Prostate gland (tissue), 2 donors: ENCODE measurements around the gene ADAM8. TPM values are rescaled to one million over a fixed set of nuclear protein-coding genes. Genes with fewer than 3 reads are reported as not detected.

Source experiments
- DNase-seq: peaks from one replicate; pipeline ENCODE4 v3.0.0-alpha.2; 2019; ENCODE audit warnings: low spot score
- H3K27ac ChIP-seq, 2 donors: fragments of 200-600 bp; sonication (generic); 2 replicates each; pipeline ENCODE4 v1.5.1; 2017 to 2019
- H3K27me3 ChIP-seq: fragments of 200-600 bp; sonication (generic); replicated peaks from 2 replicates; pipeline ENCODE4 v1.5.1; 2019; ENCODE audit not compliant: insufficient read depth
- H3K36me3 ChIP-seq, 2 donors: fragments of 200-600 bp; sonication (generic); 1 replicate in 1 of 2; 2 replicates in 1 of 2; pipeline versions ENCODE4 v1.5.1 to v1.8.1; 2017 to 2019
- H3K4me1 ChIP-seq: fragments of 200-600 bp; sonication (generic); replicated peaks from 2 replicates; pipeline ENCODE4 v1.5.1; 2019
- H3K4me3 ChIP-seq, 2 donors: fragments of 200-600 bp; sonication (generic); 2 replicates each; pipeline ENCODE4 v1.5.1; 2017 to 2019
- H3K9me3 ChIP-seq: fragments of 200-600 bp; sonication (generic); 2 replicates; pipeline ENCODE4 v1.5.1; 2017
- POLR2A ChIP-seq: fragments of 450-650 bp; IDR thresholded peaks from one replicate; pipeline ENCODE4 v1.6.1; 2016; ENCODE audit warnings: antibody characterized with exemption, mild to moderate bottlenecking
- POLR2AphosphoS5 ChIP-seq: sonication (generic); formaldehyde crosslinking; IDR thresholded peaks from one replicate; pipeline ENCODE4 v1.6.1; 2017; ENCODE audit warnings: antibody characterized with exemption
- WGBS: methylation state at CpG from one replicate; pipeline ENCODE4 v1.1.5; 2018; 5-methylcytosine and 5-hydroxymethylcytosine counted together
- intact Hi-C: fragments of 100-400 bp; cut with DNase I; formaldehyde crosslinking; loops from one replicate; pipeline ENCODE4 v1.14.2; 2022
- total RNA-seq, 2 donors: library from RNA; depleted of rRNA; stranded (reverse); fragments of >200 nt; gene quantifications; one replicate each; pipeline ENCODE4 v1.1.0, GENCODE V29; 2016
- TF ChIP-seq, protein P1 (sequence below), 4 experiments: fragments of 200-600 bp in 2 of 4; fragments of 450-650 bp in 2 of 4; sonication (generic) in 2 of 4; IDR thresholded peaks; 1 replicate in 3 of 4; 2 replicates in 1 of 4; pipeline ENCODE4 v1.5.1; 2016 to 2019; ENCODE audit warnings: antibody characterized with exemption in 4 of 4, mild to moderate bottlenecking in 2 of 4, moderate library complexity in 2 of 4

ADAM8 gene
- total RNA-seq, 2 donors from 2014 or later = 7.2 to 7.4 TPM

DNA sequence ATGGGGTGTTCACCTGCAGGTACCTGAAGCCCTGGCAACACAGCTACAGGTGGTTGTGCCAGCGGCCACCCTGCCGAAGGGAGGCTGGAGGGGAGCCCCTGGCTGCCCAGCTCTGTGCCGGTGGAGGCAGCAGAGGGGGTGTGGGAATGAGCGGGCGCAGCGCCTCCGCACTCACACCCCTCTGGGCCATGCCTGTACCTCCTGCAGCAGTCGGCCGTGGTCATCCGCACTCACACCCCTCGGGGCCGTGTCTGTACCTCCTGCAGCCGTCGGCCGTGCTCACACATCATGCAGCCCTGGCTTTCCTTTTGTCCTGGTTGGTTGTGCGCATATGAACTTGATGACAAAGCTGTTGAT lies 33.7 kb upstream of the ADAM8 start:
- Histone ChIP-seq H3K27me3 (no peaks in the 10 kb centered on the region), H3K4me1 (peaks cover 6% of the 10 kb centered on the region), H3K9me3 (no peaks in the 10 kb centered on the region), H3K27ac (no peak overlapping the region), H3K4me3 (no peak overlapping the region), H3K36me3 (no peaks in the 10 kb centered on the region)
- 94% methylated on average over 16 of the region's 16 CpGs for WGBS
- no peak for TF ChIP-seq POLR2AphosphoS5
- TF ChIP-seq, protein P1, sequence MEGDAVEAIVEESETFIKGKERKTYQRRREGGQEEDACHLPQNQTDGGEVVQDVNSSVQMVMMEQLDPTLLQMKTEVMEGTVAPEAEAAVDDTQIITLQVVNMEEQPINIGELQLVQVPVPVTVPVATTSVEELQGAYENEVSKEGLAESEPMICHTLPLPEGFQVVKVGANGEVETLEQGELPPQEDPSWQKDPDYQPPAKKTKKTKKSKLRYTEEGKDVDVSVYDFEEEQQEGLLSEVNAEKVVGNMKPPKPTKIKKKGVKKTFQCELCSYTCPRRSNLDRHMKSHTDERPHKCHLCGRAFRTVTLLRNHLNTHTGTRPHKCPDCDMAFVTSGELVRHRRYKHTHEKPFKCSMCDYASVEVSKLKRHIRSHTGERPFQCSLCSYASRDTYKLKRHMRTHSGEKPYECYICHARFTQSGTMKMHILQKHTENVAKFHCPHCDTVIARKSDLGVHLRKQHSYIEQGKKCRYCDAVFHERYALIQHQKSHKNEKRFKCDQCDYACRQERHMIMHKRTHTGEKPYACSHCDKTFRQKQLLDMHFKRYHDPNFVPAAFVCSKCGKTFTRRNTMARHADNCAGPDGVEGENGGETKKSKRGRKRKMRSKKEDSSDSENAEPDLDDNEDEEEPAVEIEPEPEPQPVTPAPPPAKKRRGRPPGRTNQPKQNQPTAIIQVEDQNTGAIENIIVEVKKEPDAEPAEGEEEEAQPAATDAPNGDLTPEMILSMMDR (IDR thresholded peaks at IDR 0.05) = no peak
- TF ChIP-seq POLR2A = no peak
- intact Hi-C loops = no loop called here
- no peak for DNase-seq

DNA sequence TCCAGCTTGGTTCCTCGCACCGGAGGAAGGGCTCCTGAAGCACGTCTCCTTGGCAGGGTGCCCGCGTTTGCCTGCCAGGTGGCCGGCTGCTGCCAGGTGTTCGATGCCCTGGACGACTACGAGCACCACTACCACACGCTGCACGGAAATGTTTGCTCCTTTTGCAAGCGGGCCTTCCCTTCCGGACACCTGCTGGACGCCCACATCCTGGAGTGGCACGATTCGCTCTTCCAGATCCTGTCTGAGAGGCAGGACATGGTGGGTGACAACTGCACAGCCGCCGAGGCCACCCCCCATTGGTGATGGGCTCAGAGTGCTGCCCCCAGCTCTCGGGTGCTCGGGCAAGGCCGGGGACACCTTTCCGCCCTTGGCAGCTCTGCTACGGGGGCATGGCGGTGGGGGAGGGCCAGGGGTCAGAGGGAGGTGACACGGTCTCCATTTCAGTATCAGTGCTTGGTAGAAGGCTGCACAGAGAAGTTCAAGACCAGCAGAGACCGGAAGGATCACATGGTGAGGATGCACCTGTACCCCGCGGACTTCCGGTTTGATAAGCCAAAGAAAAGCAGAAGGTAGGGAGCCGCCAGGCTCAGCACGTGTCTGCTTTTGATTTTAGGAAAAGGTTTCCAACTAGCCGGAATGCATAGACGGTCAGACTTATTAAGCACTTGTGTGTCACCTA lies 33.2 kb upstream of the ADAM8 start:
- Histone ChIP-seq H3K27ac (peak overlapping the region; percentile 96 to 98), H3K4me1 (peaks cover 6% of the 10 kb centered on the region), H3K9me3 (no peaks in the 10 kb centered on the region), H3K27me3 (no peaks in the 10 kb centered on the region), H3K36me3 (no peaks in the 10 kb centered on the region), H3K4me3 (peak overlapping the region in 1 of 2 donors; percentile 70)
- peak; percentile 36 for DNase-seq
- TF ChIP-seq POLR2AphosphoS5 (no peak), POLR2A (no peak)
- TF ChIP-seq, protein P1 (IDR thresholded peaks at IDR 0.05) = no peak
- intact Hi-C loops = no loop called here
- WGBS = 86% methylated on average over 33 of the region's 33 CpGs

DNA sequence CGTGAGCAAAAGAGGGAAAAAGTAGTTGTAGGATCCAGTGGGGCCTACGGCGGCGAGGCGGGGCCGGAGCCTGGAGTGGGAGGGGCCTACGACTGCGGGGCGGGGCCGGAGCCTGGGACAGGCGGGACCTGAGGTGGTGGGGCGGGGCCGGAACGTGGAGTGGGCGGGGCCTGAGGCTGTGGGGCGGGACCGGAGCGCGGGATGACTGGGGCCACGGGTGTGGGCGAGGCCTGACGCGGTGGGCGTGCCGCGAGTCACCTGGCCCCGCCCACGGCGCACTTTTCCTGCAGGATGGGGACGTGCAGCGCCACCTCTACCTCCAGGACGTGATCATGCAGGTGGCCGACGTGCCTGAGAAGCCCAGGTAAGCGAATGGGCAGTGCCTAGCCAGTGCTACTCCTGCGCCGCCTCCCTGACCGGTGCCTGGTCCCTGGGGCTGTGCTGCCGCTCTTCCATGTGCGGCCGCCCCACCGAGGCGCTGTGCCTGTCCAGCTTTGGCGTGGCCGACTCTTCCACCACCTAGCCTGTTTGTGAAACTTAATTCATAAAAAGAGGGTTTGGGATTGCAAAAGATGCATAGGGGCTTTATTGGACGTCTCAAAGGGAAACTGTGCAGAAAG lies 32.5 kb upstream of the ADAM8 start:
- H3K4me1 ChIP-seq = peaks cover 6% of the 10 kb centered on the region
- intact Hi-C loops = no loop called here
- peak; percentile 31 for TF ChIP-seq POLR2A
- TF ChIP-seq, protein P1 (IDR thresholded peaks at IDR 0.05) = peak in 1 of 4 experiments; percentile 15
- TF ChIP-seq POLR2AphosphoS5 = peak; percentile 58
- no peaks in the 10 kb centered on the region for H3K9me3 ChIP-seq
- H3K27me3 ChIP-seq = no peaks in the 10 kb centered on the region
- H3K36me3 ChIP-seq = no peaks in the 10 kb centered on the region
- peak; percentile 95 for DNase-seq
- H3K27ac ChIP-seq = peak overlapping the region; percentile 96 to 98
- peak overlapping the region; percentile 70 to 96 for H3K4me3 ChIP-seq
- 24% methylated on average over 46 of the region's 46 CpGs for WGBS

DNA sequence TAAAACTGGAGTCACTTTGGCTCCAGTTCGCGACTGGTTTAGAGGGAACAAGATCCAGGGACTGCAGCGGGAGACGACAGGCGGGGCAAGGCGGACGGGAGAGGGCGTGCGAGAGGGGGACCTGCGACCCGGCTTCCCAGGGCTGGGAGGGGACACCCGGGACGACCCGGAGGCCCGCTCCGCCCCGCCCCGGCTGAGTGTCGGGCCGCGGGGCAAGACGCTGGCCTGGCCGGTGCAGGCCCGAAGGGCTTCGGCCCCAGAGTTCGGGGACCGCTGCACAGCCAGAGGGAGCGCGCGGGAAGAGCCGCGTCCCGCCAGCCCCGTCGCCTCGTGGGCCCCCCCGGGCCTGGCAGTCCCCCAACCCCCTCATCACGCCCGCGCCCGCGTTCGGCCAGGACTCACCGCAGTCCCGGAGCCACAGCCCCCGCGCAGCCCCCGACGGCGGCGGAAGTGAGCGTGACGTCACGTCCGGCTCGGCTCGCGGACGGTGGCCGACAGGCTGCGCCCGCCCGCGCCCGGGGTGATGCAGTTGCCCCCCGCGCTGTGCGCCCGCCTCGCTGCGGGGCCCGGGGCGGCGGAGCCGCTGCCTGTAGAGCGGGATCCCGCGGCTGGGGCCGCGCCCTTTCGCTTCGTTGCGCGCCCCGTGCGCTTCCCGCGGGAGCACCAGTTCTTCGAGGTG lies 31.9 kb upstream of the ADAM8 start, which contains the start of the genes TUBGCP2 and ZNF511:
TSS of gene TUBGCP2 (minus strand) at position 452 of the 679 bp plus-strand sequence. CDS start 5,931 bp downstream, outside the sequence.
TSS of gene ZNF511 (plus strand) at position 494 of the 679 bp plus-strand sequence. CDS start at position 524, 30 bp downstream.
- WGBS = under 1% methylated on average over 47 of the region's 89 CpGs
- intact Hi-C loops = no loop called here

More for the DNA sequence above, 31.9 kb upstream of the ADAM8 start, which contains the start of the genes TUBGCP2 and ZNF511:
- H3K27ac ChIP-seq = peak within 1 kb of the TSS; percentile 96 to 98
- no peaks in the 10 kb centered on the region for H3K27me3 ChIP-seq
- H3K4me3 ChIP-seq = peak within 1 kb of the TSS; percentile 70 to 96
- no peaks in the 10 kb centered on the region for H3K36me3 ChIP-seq
- peaks cover 6% of the 10 kb centered on the region for H3K4me1 ChIP-seq
- TF ChIP-seq POLR2A (peak; percentile 65), POLR2AphosphoS5 (no peak)
- TF ChIP-seq, protein P1 (IDR thresholded peaks at IDR 0.05) = peak in 2 of 4 experiments; percentile 13 to 27
- H3K9me3 ChIP-seq = no peaks in the 10 kb centered on the region
- peak; percentile 77 for DNase-seq
